Transverse colon (tissue), 4 donors: Measurements from ENCODE around the gene ZNF549.

ENCODE experiments used
- CTCF ChIP-seq, 5 experiments: fragments of 200-600 bp in 3 of 5; fragments of 450-650 bp in 2 of 5; sonication (generic) in 3 of 5; IDR thresholded peaks; 1 replicate in 2 of 5; 2 replicates in 3 of 5; pipeline ENCODE4 v1.5.1; 2016 to 2017; ENCODE audit warnings: antibody characterized with exemption in 5 of 5, inconsistent platforms in 3 of 5, mild to moderate bottlenecking in 2 of 5, moderate library complexity in 1 of 5
- EP300 ChIP-seq: sonication (generic); formaldehyde crosslinking; IDR thresholded peaks from one replicate; pipeline ENCODE4 v1.6.1; 2017; ENCODE audit warnings: antibody characterized with exemption, low read depth
- POLR2A ChIP-seq: fragments of 450-650 bp; IDR thresholded peaks from one replicate; pipeline ENCODE4 v1.6.1; 2016; ENCODE audit warnings: antibody characterized with exemption, mild to moderate bottlenecking, moderate library complexity
- POLR2AphosphoS5 ChIP-seq, 3 donors: sonication (generic); formaldehyde crosslinking; IDR thresholded peaks; one replicate each; pipeline ENCODE4 v1.6.1; 2016; ENCODE audit warnings: antibody characterized with exemption in 3 of 3

GRCh38 chr19:57583104-57583520 is 56.0 kb downstream of the ZNF549 start:
- no peak for TF ChIP-seq CTCF (IDR thresholded peaks at IDR 0.05)
- TF ChIP-seq POLR2A, result no peak
- TF ChIP-seq POLR2AphosphoS5 (IDR thresholded peaks at IDR 0.05), result no peak
- TF ChIP-seq EP300, result no peak
